HK-2 (cell line): ENCODE data around the gene AHI1.

Experiments used
- DNase-seq: peaks from one replicate; pipeline ENCODE4 v3.0.0-alpha.2; 2018; ENCODE audit not compliant: unreplicated experiment

The AHI1 gene

GRCh38 chr6:135497412-135498184 is at the start of gene AHI1:
Gene AHI1 (minus strand): TSS chr6:135497740. CDS start chr6:135492237, 5,503 bp downstream.
- DNase-seq = peak; percentile 95

- no peak for DNase-seq
These were observed 49.3 kb upstream of the AHI1 start for GRCh38 chr6:135546680-135547418.

GRCh38 chr6:135546206-135546605 is 48.7 kb upstream of the AHI1 start:
- DNase-seq = no peak

- DNase-seq = no peak
These were observed 42.8 kb upstream of the AHI1 start for GRCh38 chr6:135540207-135540840.

GRCh38 chr6:135537741-135538301 is 40.3 kb upstream of the AHI1 start:
- DNase-seq = peak; percentile 2

GRCh38 chr6:135535989-135536414 is 38.5 kb upstream of the AHI1 start:
- peak; percentile 4 for DNase-seq

- no peak for DNase-seq
These were observed 37.3 kb upstream of the AHI1 start for GRCh38 chr6:135534773-135535380.

- no peak for DNase-seq
These were observed 35.0 kb upstream of the AHI1 start for GRCh38 chr6:135532559-135532958.

- DNase-seq = no peak
These were observed 34.5 kb upstream of the AHI1 start for GRCh38 chr6:135531954-135532490.

GRCh38 chr6:135530113-135530512 is 32.6 kb upstream of the AHI1 start:
- no peak for DNase-seq

GRCh38 chr6:135527960-135528249 is 30.4 kb upstream of the AHI1 start:
- DNase-seq = no peak

GRCh38 chr6:135527116-135527959 is 29.8 kb upstream of the AHI1 start:
- no peak for DNase-seq

- no peak for DNase-seq
These were observed 28.1 kb upstream of the AHI1 start for GRCh38 chr6:135525594-135525993.

- no peak for DNase-seq
These were observed 25.6 kb upstream of the AHI1 start for GRCh38 chr6:135522965-135523692.

GRCh38 chr6:135521431-135521830 is 23.9 kb upstream of the AHI1 start:
- DNase-seq = no peak

- no peak for DNase-seq
These were observed 23.2 kb upstream of the AHI1 start for GRCh38 chr6:135520781-135521180.

- no peak for DNase-seq
These were observed 21.8 kb upstream of the AHI1 start for GRCh38 chr6:135519348-135519747.

GRCh38 chr6:135517527-135517926 is 20.0 kb upstream of the AHI1 start:
- no peak for DNase-seq

GRCh38 chr6:135514706-135515105 is 17.2 kb upstream of the AHI1 start:
- DNase-seq = no peak
